ENCODE data around the gene STK11. TPM values are rescaled to one million over a fixed set of nuclear protein-coding genes. Genes with fewer than 3 reads are reported as not detected.
A peak's percentile ranks its signal among the peaks of the same experiment; 100 is the strongest.

STK11 gene
- total and polyA plus RNA-seq, 12 donors, result 37.8 to 148 (median 93.7) TPM

DNA sequence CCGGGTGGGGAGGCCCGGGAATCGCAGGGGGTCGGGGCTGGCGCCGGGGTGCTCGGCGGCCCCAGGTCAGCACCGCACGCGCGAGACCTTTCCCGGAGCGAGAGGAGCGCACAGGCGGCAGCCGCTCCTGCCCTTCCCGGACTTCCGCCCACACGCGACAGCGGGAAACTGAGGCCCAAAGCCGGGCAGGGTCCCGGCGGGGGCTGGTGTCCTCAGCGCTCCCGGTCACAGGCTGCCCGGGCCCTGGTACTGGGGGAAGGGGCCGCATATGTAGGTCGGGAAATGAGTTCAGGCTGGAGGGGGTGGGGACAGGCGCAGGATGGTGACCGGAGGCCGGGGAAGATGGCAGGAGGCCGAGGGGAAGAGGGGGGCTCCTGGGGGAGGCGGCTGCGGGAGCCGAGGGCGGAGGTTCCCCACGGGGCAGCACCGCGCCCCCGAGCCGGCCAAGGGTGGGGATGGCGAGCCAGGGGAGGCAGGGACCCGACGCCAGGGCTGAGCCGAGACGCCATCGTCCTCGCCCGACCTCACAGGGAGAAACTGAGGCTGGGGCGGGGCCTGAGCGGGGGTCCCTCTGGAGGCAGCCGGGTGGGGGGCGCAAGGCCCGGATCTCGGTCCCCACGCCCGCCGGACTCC is 31.6 kb downstream of the STK11 start:
- Histone ChIP-seq H3K4me3 (peak overlapping the region in 3 of 4 donors; percentile 25 to 69 (median 26)), H3K4me1 (replicated peaks in 1 of 2) (peaks cover 36 to 43% of the 10 kb centered on the region in 2 donors), H3K9me3 (replicated peaks in 1 of 3) (no peaks in the 10 kb centered on the region), H3K36me3 (replicated peaks in 1 of 2) (no peaks in the 10 kb centered on the region), H3K27me3 (no peaks in the 10 kb centered on the region), H3K27ac (peak overlapping the region in 2 of 5 donors; percentile 61 to 74)
- no peak for TF ChIP-seq POLR2A (IDR thresholded peaks at IDR 0.05)
- no peak for TF ChIP-seq CTCF (IDR thresholded peaks at IDR 0.05)
- 0 to 1% (median 0%) methylated on average over 8 to 60 of the region's 60 CpGs for WGBS, 4 donors
- intact Hi-C loops (cut with DNase I), result no loop called here
- DNase-seq, result peak in 3 of 7 donors; percentile 51 to 68 (median 55)

- WGBS, 4 donors, result 1% methylated on average over 25 to 85 of the region's 87 CpGs; no CpG with 5 or more reads in 2 of the 4 donors
- DNase-seq, result peak in 3 of 7 donors; percentile 45 to 67 (median 50)
- Histone ChIP-seq H3K27me3 (no peaks in the 10 kb centered on the region), H3K27ac (peak within 1 kb of the TSS in 4 of 5 donors; percentile 36 to 99 (median 50)), H3K4me1 (replicated peaks in 1 of 2) (peaks cover 36 to 43% of the 10 kb centered on the region in 2 donors), H3K36me3 (replicated peaks in 1 of 2) (no peaks in the 10 kb centered on the region), H3K9me3 (replicated peaks in 1 of 3) (no peaks in the 10 kb centered on the region), H3K4me3 (peak within 1 kb of the TSS in 3 of 4 donors; percentile 25 to 69 (median 26))
- TF ChIP-seq POLR2A (IDR thresholded peaks at IDR 0.05) (peak in 1 of 2 donors; percentile 45), CTCF (IDR thresholded peaks at IDR 0.05) (no peak)
- intact Hi-C loops (cut with DNase I), result no loop called here
Measured at GRCh38 chr19:1237754-1238368, 32.3 kb downstream of the STK11 start, which contains the start of gene CBARP. Gene CBARP (minus strand): TSS chr19:1238005. CDS start chr19:1236100, 1,905 bp downstream.

DNA sequence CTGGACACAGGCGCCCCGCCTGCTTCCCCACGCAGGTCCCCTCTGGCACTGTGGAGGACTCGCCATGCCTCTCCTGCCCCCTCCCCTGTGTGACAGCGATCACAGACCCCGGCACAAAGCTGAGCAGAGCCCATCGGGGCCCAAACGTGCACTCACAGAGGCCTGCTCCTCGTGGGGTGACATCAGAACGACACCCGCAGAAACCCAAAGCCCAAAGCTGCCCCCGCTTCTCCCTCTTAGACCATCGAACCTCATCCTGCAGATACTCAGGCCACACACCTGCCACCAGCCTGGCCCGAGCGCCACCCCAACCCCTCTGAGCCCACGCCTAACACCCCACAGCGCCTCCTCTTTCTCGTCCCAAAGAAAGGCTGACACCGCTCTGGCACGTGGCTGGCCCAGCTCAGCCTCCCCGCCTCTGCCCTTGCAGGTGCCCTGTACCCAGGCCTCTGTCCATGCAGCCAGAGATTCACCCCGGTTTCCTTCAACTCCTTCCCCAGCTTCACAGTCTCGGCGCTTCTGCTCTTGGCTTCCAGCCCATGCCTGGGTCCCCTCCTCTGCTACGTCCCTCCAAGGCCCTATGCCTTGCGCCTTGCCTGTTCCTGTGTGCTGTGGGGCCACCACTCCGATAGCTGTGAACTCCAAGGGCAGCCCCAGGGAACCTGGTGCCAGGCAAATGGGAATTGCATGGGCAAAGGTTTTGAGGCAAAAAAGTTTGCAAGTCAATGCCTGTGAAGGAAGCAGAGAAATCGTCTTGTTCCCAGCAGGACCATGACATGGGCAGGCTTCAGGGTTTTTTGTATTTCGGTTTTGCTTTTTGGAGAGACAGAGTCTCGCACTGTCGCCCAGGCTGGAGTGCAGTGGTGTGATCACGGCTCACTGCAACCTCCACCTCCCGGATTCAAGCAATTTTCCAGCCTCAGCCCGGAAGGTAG is 33.1 kb downstream of the STK11 start:
- H3K9me3 ChIP-seq (replicated peaks in 1 of 3), result no peaks in the 10 kb centered on the region
- H3K4me1 ChIP-seq (replicated peaks in 1 of 2), result peaks cover 36 to 43% of the 10 kb centered on the region in 2 donors
- H3K4me3 ChIP-seq, result peak overlapping the region in 1 of 4 donors; percentile 69
- peak in 2 of 7 donors; percentile 28 to 43 for DNase-seq
- no peaks in the 10 kb centered on the region for H3K27me3 ChIP-seq
- peak overlapping the region in 4 of 5 donors; percentile 36 to 99 (median 50) for H3K27ac ChIP-seq
- TF ChIP-seq POLR2A (IDR thresholded peaks at IDR 0.05) (no peak), CTCF (IDR thresholded peaks at IDR 0.05) (no peak)
- no peaks in the 10 kb centered on the region for H3K36me3 ChIP-seq (replicated peaks in 1 of 2)
- intact Hi-C loops (cut with DNase I), result no loop called here
- WGBS, 4 donors, result 58 to 73% (median 60%) methylated on average over 23 to 34 of the region's 34 CpGs

DNA sequence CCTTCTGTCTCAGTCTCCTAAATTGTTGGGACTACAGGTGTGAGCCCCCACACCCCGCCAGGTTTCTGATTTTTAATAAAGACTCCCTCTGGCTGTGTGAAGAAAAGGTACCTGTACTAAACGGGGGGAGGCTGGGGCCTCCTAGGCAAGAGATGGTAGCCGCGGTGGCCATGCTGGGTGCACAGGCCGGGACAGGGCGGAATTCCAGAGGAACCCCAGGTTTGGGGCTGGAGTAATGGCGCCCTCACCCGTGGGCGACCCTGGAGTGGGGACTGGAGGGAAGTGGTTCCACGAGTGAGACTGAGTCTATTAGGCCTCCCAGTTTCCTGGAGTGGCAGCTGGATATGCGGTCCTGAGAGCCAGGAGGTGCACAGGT is 33.8 kb downstream of the STK11 start:
- no peak for DNase-seq
- 76 to 85% (median 84%) methylated on average over 3 to 11 of the region's 11 CpGs for WGBS, 4 donors
- peaks cover 43 to 46% of the 10 kb centered on the region in 2 donors for H3K4me1 ChIP-seq (replicated peaks in 1 of 2)
- H3K27ac ChIP-seq, result peak overlapping the region in 4 of 5 donors; percentile 75 to 99 (median 93)
- no peak overlapping the region for H3K4me3 ChIP-seq
- H3K9me3 ChIP-seq (replicated peaks in 1 of 3), result no peaks in the 10 kb centered on the region
- intact Hi-C loops (cut with DNase I), result no loop called here
- TF ChIP-seq POLR2A (IDR thresholded peaks at IDR 0.05) (no peak), CTCF (IDR thresholded peaks at IDR 0.05) (no peak)
- no peaks in the 10 kb centered on the region for H3K27me3 ChIP-seq
- H3K36me3 ChIP-seq (replicated peaks in 1 of 2), result no peaks in the 10 kb centered on the region
